ENCODE results near the gene LRRC8C.

LRRC8C gene

GRCh38 chr1:89632657-89633247 is at the start of gene LRRC8C:
Gene LRRC8C, plus strand, starts transcription at chr1:89633120. Its CDS starts 53,354 bp downstream, at chr1:89686474.
- no peak for TF ChIP-seq EZH2phosphoT487 (IDR thresholded peaks at IDR 0.05; ENCODE audit: borderline replicate concordance, low read length)
- H3K79me2 ChIP-seq (ENCODE audit: control insufficient read depth, low read length), result no peaks in the 10 kb centered on the region
- H4K20me1 ChIP-seq (ENCODE audit: control insufficient read depth, insufficient read depth, low read depth, low read length), result no peaks in the 10 kb centered on the region
- H3K4me3 ChIP-seq (ENCODE audit: low read length), result peak within 1 kb of the TSS; percentile 80
- no peaks in the 10 kb centered on the region for H3K9me2 ChIP-seq (replicated peaks; ENCODE audit: control insufficient read depth, low read length)
- peak within 1 kb of the TSS; percentile 95 for H3K4me2 ChIP-seq (ENCODE audit: low read length)
- no peak within 1 kb of the TSS for H3K27ac ChIP-seq (ENCODE audit: low read depth, low read length)
- H3K36me3 ChIP-seq (ENCODE audit: control insufficient read depth, low read length), result no peaks in the 10 kb centered on the region
- H3F3A ChIP-seq (ENCODE audit: control insufficient read depth, insufficient read depth), result peaks cover 9% of the 10 kb centered on the region; the same call in 1 of the 2 replicates
- peaks cover 55% of the 10 kb centered on the region for H3K27me3 ChIP-seq (ENCODE audit: control insufficient read depth, low read length)
- H3K4me1 ChIP-seq (ENCODE audit: control insufficient read depth, low read length), result peaks cover 19% of the 10 kb centered on the region
- no peaks in the 10 kb centered on the region for H3K9me3 ChIP-seq (ENCODE audit: control insufficient read depth, insufficient read depth, low read length)

GRCh38 chr1:89584211-89584610 is 48.7 kb upstream of the LRRC8C start:
- Histone ChIP-seq H3K4me2 (ENCODE audit: low read length) (no peak overlapping the region), H3K9me2 (replicated peaks; ENCODE audit: control insufficient read depth, low read length) (no peaks in the 10 kb centered on the region), H3K27me3 (ENCODE audit: control insufficient read depth, low read length) (no peaks in the 10 kb centered on the region), H3K4me3 (ENCODE audit: low read length) (no peak overlapping the region), H3K27ac (ENCODE audit: low read depth, low read length) (no peak overlapping the region), H3F3A (ENCODE audit: control insufficient read depth, insufficient read depth) (no peaks in the 10 kb centered on the region), H3K9me3 (ENCODE audit: control insufficient read depth, insufficient read depth, low read length) (no peaks in the 10 kb centered on the region), H3K79me2 (ENCODE audit: control insufficient read depth, low read length) (no peaks in the 10 kb centered on the region), H3K36me3 (ENCODE audit: control insufficient read depth, low read length) (peaks cover 35% of the 10 kb centered on the region), H3K4me1 (ENCODE audit: control insufficient read depth, low read length) (peaks cover 3% of the 10 kb centered on the region), H4K20me1 (ENCODE audit: control insufficient read depth, insufficient read depth, low read depth, low read length) (no peaks in the 10 kb centered on the region)
- TF ChIP-seq CTCF (IDR thresholded peaks at IDR 0.05; ENCODE audit: low read depth, low read length, poor library complexity, severe bottlenecking) (no peak), EZH2phosphoT487 (IDR thresholded peaks at IDR 0.05; ENCODE audit: borderline replicate concordance, low read length) (no peak)

GRCh38 chr1:89584781-89585180 is 48.1 kb upstream of the LRRC8C start:
- no peak for TF ChIP-seq CTCF (IDR thresholded peaks at IDR 0.05; ENCODE audit: low read depth, low read length, poor library complexity, severe bottlenecking)
- no peak for TF ChIP-seq EZH2phosphoT487 (IDR thresholded peaks at IDR 0.05; ENCODE audit: borderline replicate concordance, low read length)
- H3K4me2 ChIP-seq (ENCODE audit: low read length), result no peak overlapping the region
- no peaks in the 10 kb centered on the region for H3K79me2 ChIP-seq (ENCODE audit: control insufficient read depth, low read length)
- no peak overlapping the region for H3K27ac ChIP-seq (ENCODE audit: low read depth, low read length)
- no peaks in the 10 kb centered on the region for H3F3A ChIP-seq (ENCODE audit: control insufficient read depth, insufficient read depth)
- no peaks in the 10 kb centered on the region for H4K20me1 ChIP-seq (ENCODE audit: control insufficient read depth, insufficient read depth, low read depth, low read length)
- no peaks in the 10 kb centered on the region for H3K9me3 ChIP-seq (ENCODE audit: control insufficient read depth, insufficient read depth, low read length)
- H3K4me1 ChIP-seq (ENCODE audit: control insufficient read depth, low read length), result no peaks in the 10 kb centered on the region
- peaks cover 35% of the 10 kb centered on the region for H3K36me3 ChIP-seq (ENCODE audit: control insufficient read depth, low read length)
- no peaks in the 10 kb centered on the region for H3K9me2 ChIP-seq (replicated peaks; ENCODE audit: control insufficient read depth, low read length)
- no peaks in the 10 kb centered on the region for H3K27me3 ChIP-seq (ENCODE audit: control insufficient read depth, low read length)
- H3K4me3 ChIP-seq (ENCODE audit: low read length), result no peak overlapping the region

GRCh38 chr1:89587729-89588161 is 45.2 kb upstream of the LRRC8C start:
- TF ChIP-seq EZH2phosphoT487 (IDR thresholded peaks at IDR 0.05; ENCODE audit: borderline replicate concordance, low read length), result no peak
- no peak for TF ChIP-seq CTCF (IDR thresholded peaks at IDR 0.05; ENCODE audit: low read depth, low read length, poor library complexity, severe bottlenecking)
- H3K36me3 ChIP-seq (ENCODE audit: control insufficient read depth, low read length), result peaks cover 31% of the 10 kb centered on the region
- H3K9me2 ChIP-seq (replicated peaks; ENCODE audit: control insufficient read depth, low read length), result no peaks in the 10 kb centered on the region

More at GRCh38 chr1:89587729-89588161, 45.2 kb upstream of the LRRC8C start:
- Histone ChIP-seq H3K27ac (ENCODE audit: low read depth, low read length) (no peak overlapping the region), H3K4me2 (ENCODE audit: low read length) (no peak overlapping the region), H3K4me3 (ENCODE audit: low read length) (no peak overlapping the region), H3K79me2 (ENCODE audit: control insufficient read depth, low read length) (no peaks in the 10 kb centered on the region), H3K9me3 (ENCODE audit: control insufficient read depth, insufficient read depth, low read length) (no peaks in the 10 kb centered on the region), H3K27me3 (ENCODE audit: control insufficient read depth, low read length) (no peaks in the 10 kb centered on the region), H3F3A (ENCODE audit: control insufficient read depth, insufficient read depth) (no peaks in the 10 kb centered on the region), H3K4me1 (ENCODE audit: control insufficient read depth, low read length) (no peaks in the 10 kb centered on the region), H4K20me1 (ENCODE audit: control insufficient read depth, insufficient read depth, low read depth, low read length) (no peaks in the 10 kb centered on the region; the same call in 1 of the 2 replicates)

Measured in DOHH2 (cell line).